Ishikawa (cell line): ENCODE results near the gene TNIK.

Experiments
- CEBPB ChIP-seq: IDR thresholded peaks from 2 replicates; pipeline ENCODE4 v1.6.1; 2012
- CREB1 ChIP-seq: IDR thresholded peaks from 2 replicates; pipeline ENCODE4 v1.6.1; 2012; ENCODE audit warnings: low read depth
- EGR1 ChIP-seq: IDR thresholded peaks from 2 replicates; pipeline ENCODE4 v1.6.1; 2012
- EP300 ChIP-seq: IDR thresholded peaks from 2 replicates; pipeline ENCODE4 v1.6.1; 2012; ENCODE audit warnings: borderline replicate concordance
- FOXM1 ChIP-seq: IDR thresholded peaks from 2 replicates; pipeline ENCODE4 v1.6.1; 2012; ENCODE audit warnings: low read depth, borderline replicate concordance
- MAX ChIP-seq: IDR thresholded peaks from 2 replicates; pipeline ENCODE4 v1.6.1; 2012
- NFIC ChIP-seq: IDR thresholded peaks from 2 replicates; pipeline ENCODE4 v1.6.1; 2012
- RAD21 ChIP-seq: IDR thresholded peaks from 2 replicates; pipeline ENCODE4 v1.6.1; 2012; ENCODE audit warnings: low read depth
- REST ChIP-seq: IDR thresholded peaks from 2 replicates; pipeline ENCODE4 v1.6.1; 2012; ENCODE audit warnings: low read depth, mild to moderate bottlenecking
- TAF1 ChIP-seq: IDR thresholded peaks from 2 replicates; pipeline ENCODE4 v1.6.1; 2012; ENCODE audit warnings: low read depth, mild to moderate bottlenecking
- TCF12 ChIP-seq: IDR thresholded peaks from 2 replicates; pipeline ENCODE4 v1.6.1; 2012; ENCODE audit warnings: low read depth
- TEAD4 ChIP-seq: IDR thresholded peaks from 2 replicates; pipeline ENCODE4 v1.6.1; 2012
- USF1 ChIP-seq: IDR thresholded peaks from 2 replicates; pipeline ENCODE4 v1.6.1; 2012
- YY1 ChIP-seq: IDR thresholded peaks from 2 replicates; pipeline ENCODE4 v1.6.1; 2012; ENCODE audit warnings: low read depth
- ZBTB7A ChIP-seq: IDR thresholded peaks from 2 replicates; pipeline ENCODE4 v1.6.1; 2012; ENCODE audit warnings: low read depth

Gene TNIK

GRCh38 chr3:171464462-171464861 is 4.3 kb upstream of the TNIK start:
- TF ChIP-seq RAD21 (no peak), CREB1 (no peak), MAX (no peak), EP300 (no peak), NFIC (no peak), TEAD4 (no peak), YY1 (no peak), USF1 (no peak), ZBTB7A (no peak), TAF1 (no peak), CEBPB (no peak), FOXM1 (no peak), EGR1 (no peak), TCF12 (no peak), REST (no peak)

- TF ChIP-seq MAX (no peak), EGR1 (no peak), TAF1 (no peak), RAD21 (no peak), USF1 (no peak), TEAD4 (no peak), CREB1 (no peak), NFIC (no peak), EP300 (no peak), CEBPB (no peak), YY1 (no peak), REST (no peak), FOXM1 (no peak), ZBTB7A (no peak), TCF12 (no peak)
Observed at GRCh38 chr3:171462224-171462623, 2.0 kb upstream of the TNIK start.

GRCh38 chr3:171461525-171461917 is 1.3 kb upstream of the TNIK start:
- TF ChIP-seq CEBPB (no peak), RAD21 (no peak), TCF12 (no peak), REST (no peak), CREB1 (no peak), NFIC (no peak), EP300 (no peak), ZBTB7A (no peak), FOXM1 (no peak), YY1 (no peak), USF1 (no peak), TAF1 (no peak), TEAD4 (no peak), MAX (no peak), EGR1 (no peak)
